ENCODE data around the gene MRPL21.
A peak's percentile ranks its signal among the peaks of the same experiment; 100 is the strongest.
"Not testable (repeated sequence)": the region's sequence is repeated elsewhere in the genome, so short reads cannot be mapped to it uniquely, and the experiment has no call there.

The MRPL21 gene

GRCh38 chr11:68908273-68908672 is 4.6 kb upstream of the MRPL21 start:
- no peak for DNase-seq

DNA sequence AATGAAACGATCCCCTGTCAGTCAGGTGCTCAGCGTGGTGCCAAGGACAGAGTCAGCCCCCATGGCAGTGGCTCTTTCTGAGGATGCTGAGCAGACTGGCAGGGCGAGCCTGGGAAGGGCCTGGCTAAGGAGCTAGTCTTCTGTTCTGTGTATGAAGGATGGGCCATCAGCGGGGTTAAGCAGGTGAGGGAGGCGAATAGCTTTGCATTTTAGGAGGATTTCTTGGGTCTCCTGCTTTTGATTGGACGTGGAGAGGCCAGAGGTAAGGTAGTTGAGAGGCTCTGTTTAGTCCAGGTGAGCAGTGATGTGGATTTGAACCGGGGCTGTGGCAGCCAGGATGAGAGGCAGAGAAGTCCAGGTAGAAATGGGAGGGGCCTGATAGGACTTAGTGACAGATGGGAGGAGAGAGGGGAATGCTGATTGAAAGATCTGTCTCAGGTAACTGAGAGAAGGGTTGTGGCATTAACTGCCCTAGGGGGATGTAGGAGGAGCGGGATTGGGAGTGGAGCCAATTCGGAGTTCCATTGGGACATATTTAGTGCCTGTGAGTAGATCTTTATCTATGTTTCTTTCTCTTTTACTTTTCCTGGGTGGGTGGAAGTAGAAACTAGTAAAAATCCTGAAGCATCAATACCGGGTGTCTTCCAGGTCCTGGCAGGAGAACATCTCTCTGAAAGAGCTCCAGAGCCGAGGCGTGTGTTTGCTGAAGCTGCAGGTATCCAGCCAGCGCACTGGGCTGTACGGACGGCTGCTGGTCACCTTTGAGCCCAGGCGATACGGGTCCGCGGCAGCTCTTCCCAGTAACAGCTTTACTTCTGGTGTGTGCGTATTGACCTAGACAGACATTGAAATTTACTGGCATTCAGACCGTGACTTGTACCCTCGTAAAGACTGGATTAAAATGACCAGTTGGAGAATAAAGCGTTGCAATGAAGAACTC is 2.1 kb upstream of the MRPL21 start:
- DNase-seq = no peak

DNA sequence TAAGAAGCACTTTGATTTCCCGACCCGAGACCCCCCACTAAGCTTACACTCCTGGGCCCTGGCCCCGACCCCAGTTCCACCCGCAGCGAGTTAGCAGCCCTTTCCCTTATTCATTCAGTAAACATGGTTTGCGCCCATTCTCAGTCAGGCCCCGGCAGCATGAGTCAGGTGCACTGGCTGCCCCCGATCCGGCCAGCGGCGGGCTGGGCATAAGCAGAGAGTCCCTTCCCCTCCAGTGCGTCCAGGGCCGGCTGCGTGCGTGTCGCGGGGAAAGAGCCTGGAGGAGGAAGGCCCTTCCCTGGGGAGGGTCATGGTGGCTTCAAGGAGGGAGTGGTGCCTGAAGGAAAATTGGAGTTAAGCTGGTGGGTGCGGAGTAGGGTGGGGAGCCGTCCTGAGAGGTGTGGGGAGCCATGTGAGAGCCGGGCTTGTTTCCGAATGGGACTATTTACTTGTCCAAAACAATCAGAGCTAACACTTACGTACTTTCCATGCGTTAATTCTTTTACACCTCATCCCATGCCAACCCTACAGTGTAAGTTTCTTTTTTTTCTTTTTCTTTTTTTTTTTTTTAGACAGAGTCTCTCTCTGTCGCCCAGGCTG is 716 bp upstream of the MRPL21 start:
- no peak for DNase-seq

- DNase-seq = no peak
Measured at GRCh38 chr11:68900835-68901381, 2.7 kb downstream of the MRPL21 start.

- no peak for DNase-seq
Measured at GRCh38 chr11:68897441-68897840, 6.2 kb downstream of the MRPL21 start.

DNA sequence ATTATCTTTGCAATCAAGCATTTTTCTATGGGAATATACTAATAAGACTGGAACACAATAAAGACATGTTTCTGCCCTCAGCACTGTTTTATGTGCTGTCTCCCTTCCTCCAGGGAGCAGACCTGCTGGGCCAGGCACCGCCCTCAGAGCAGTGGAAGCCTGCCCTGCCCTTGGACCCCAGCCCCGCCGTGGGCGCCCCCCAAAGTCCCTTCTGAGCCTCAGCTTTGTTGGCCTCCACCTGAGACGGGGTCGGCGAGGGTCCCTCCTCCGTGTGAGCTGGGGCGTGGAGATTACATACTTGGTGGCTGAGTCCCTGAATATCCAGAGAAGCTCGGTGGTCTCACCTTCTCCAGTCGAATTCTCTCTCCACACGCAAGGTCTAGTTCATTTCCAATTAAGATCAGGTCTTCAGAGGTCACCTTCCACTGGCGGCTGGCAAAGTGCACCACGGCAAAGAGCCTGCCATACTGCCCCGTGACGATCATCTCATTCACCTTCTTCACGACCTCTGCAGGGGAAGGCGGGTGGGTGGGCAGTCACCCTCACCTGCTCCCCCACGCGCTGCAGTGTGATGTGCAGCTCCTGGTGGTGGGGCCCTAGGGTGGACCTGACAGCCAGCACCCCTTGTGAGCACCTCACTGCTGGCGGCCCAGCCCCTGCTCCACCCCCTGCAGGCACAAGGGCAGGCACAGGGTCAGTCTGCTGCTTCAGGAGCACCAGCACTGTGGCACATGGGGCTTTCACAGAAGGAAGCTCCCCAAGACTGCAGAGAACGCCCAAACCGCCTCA is 7.3 kb downstream of the MRPL21 start:
- DNase-seq = no peak

- no peak for DNase-seq
Measured at GRCh38 chr11:68893282-68893681, 10.3 kb downstream of the MRPL21 start.

- DNase-seq = no peak
Measured at GRCh38 chr11:68892576-68892975, 11.1 kb downstream of the MRPL21 start.

DNA sequence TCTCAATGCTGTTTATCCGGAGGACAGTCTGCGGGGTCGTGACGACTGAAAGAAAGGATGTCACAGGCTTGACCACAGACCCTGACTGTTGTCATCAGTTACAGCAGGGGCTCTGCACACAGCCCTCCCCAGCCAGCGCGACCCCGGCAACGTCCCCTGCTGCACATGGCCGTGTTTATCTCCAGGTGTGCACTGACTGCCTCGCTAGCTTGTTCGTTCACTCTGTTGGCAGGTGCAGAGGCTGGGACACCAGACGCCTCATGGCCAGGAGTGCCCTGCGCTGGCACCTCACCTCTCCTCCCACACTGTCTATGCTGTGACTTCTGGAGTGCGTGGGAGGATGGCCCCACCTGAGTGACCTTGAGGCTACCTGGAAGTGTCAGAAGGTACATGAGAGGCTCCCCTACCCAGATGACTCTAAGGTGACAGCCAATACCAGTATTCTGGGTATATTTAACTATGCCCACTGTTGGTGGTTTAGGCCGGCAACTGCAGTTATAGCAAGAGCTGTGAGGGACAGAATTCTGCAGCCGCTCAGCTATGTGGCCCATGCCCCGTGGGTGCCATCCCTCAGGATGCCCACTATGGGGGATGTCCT is 12.2 kb downstream of the MRPL21 start:
- no peak for DNase-seq

DNA sequence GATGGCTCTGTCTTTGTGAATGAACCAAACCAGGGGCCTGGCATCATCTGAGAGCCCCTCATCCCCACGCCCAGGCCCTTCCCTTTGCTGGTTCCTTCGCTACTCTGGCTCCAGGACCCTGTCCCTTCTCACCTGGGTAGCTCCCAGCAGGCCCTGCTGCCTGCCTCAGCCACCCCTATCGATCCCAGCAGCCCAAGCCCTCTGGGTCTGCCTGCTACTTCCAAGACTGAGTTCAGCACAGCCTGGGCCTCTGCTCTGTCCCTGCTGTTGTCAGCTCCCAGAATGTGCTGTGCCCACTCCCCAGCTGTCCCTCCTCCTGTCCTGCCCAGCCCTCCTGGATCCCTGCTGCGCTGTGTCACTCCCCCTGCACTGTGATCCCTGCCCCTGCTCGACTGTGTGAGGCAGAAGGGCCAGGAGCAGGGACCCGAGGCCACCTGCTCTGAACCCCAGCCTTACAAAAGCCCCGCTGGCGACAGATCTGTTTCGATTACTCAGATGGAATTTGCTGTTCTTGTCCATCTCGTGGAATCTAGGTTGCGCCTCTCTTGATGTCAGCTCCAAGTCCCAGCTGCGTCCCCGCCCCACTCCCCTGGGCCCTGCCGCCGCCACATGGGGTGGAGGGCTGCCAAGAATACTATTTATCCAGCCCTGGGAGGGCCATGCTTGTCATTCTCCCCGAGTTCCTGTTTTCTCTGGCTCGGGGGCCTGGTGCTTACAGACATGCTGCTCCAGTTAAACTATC is 13.0 kb downstream of the MRPL21 start:
- peak; percentile 89 for DNase-seq

GRCh38 chr11:68889948-68890446 is 13.6 kb downstream of the MRPL21 start:
- DNase-seq = peak; percentile 78

DNA sequence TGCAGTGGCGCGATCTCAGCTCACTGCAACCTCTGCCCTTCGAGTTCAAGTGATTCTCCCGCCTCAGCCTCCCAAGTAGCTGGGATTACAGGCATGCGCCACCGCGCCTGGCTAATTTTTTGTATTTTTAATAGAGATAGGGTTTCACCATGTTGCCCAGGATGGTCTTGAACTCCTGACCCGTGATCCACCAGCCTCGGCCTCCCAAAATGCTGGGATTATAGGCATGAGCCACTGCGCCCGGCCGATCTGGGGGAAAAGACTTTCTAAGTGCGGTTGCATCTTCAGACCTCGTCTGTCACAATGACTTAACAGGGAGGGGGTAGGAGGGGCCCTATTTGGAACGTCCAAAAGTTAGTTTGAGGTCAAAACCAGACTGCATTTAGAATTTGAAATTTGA is 18.8 kb downstream of the MRPL21 start:
- DNase-seq = not testable (repeated sequence)

GRCh38 chr11:68882391-68882790 is 21.2 kb downstream of the MRPL21 start:
- DNase-seq = no peak

DNA sequence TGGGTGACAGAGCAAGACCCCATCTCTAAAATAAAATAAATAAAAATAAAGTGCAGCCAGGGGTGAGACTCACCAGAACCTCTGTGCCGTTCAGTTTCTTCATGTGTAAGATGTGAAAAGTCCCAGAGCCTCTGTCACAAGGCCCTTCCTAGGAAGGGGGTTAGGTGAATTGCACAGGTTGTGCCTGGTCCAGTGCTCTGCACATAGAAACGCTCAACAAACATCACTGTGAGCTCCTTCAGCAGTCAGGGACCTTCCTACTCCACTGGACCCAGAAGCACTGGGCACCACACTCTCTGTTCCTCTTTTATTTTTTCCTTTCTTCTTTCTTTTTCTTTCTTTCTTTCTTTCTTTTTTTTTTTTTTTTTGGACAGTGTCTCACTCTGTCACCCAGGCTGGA is 22.3 kb downstream of the MRPL21 start:
- DNase-seq = no peak

- no peak for DNase-seq
Measured at GRCh38 chr11:68880851-68881250, 22.8 kb downstream of the MRPL21 start.

DNA sequence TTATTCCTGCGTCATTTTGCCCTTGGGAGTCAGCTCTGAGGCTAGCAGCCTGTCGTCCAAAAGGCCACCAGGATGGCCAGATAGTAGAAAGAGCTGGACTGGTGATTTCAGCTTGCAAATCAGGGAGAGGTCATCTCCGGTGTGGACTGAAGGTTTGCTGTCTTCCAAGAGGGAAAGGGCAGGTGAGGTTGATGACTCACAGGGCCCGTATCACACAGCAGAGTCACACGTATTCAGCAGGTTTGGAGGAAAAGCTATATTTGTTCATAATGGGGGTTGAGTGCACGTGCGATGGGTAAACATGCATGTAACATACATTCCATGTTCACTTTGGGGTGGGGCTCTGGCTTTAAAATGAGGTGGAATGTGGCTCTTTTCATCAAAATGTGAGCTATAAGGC is 25.6 kb downstream of the MRPL21 start:
- DNase-seq = no peak

GRCh38 chr11:68872216-68873003 is 31.2 kb downstream of the MRPL21 start:
- no peak for DNase-seq

DNA sequence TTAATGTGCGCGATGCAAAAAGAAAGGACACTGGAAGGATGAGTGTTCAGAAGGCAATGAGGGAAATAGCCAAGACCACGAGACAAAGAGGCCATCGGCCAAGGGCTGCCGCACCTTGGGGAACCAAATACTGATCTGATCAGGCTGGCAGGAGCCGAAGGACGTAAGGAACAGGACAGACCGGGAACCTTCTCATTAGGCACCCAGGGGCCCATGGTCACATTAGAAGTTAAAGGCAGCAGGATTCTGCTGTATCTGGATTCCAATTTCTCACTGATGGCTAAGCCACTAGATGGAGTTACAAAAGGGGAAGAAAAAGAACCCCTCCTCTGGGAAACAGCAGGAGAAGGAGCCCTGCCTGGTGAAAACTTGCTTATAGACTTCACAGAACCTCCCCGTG is 33.2 kb downstream of the MRPL21 start:
- no peak for DNase-seq

- no peak for DNase-seq
Measured at GRCh38 chr11:68868221-68868835, 35.3 kb downstream of the MRPL21 start.

DNA sequence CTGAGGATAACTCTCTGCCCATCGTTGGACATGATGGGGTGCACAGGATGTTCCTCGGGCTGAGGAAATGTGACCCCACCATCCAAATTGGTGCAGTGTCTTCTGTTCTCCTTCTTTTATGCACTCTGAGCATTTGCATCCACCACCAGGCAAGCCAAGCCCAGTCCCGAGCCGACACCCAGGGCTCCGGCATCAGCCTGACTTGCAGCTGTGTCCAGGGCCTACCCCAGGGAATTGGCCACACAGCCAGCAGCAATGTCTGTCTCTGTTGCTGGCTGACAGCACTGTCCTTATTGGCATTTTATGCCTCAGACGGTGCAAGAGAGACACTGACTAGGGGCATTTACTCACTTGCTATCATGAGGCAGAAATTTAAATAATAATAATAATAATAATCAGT is 36.6 kb downstream of the MRPL21 start:
- no peak for DNase-seq

GRCh38 chr11:68865241-68865640 is 38.4 kb downstream of the MRPL21 start:
- no peak for DNase-seq

Measured in right forelimb (tissue), 1 donor.